SK-N-SH (cell line): ENCODE results near the gene EHD1. TPM values are rescaled to one million over a fixed set of nuclear protein-coding genes. Genes with fewer than 3 reads are reported as not detected.

ENCODE experiments used
- CTCF ChIA-PET: fragments of 300-600, 350-600 bp; formaldehyde crosslinking; extraction: SDS; loops from one replicate; lab custom pipeline; 2021; lab: Yijun Ruan, JAX
- POLR2A ChIA-PET: fragments of 350-600 bp; sonication (Branson Sonifier 250); formaldehyde crosslinking; extraction: SDS; loops from one replicate; lab custom pipeline; 2020; ENCODE audit warnings: antibody characterized with exemption, inconsistent platforms; lab: Yijun Ruan, JAX
- DNase-seq: peaks from one replicate; pipeline ENCODE4 v3.0.0; 2012
- H2AFZ ChIP-seq: fragments of 200-600 bp; sonication (generic); 2 replicates; pipeline ENCODE4 v1.8.1; 2016; ENCODE audit warnings: antibody characterized with exemption, mild to moderate bottlenecking, low read depth
- H3F3A ChIP-seq: fragments of 200-600 bp; sonication (generic); replicated peaks from 2 replicates; pipeline ENCODE3; 2016; ENCODE audit warnings: antibody characterized with exemption, mild to moderate bottlenecking; ENCODE audit not compliant: insufficient read depth
- H3K27ac ChIP-seq, 2 experiments: fragments of 200-500 bp in 1 of 2; fragments of 200-600 bp in 1 of 2; sonication (Bioruptor generic) in 1 of 2; sonication (generic), shearing (Covaris generic) in 1 of 2; 2 replicates each; pipeline versions ENCODE4 v1.5.1 to v1.6.1; 2014 to 2016; ENCODE audit warnings: low read depth in 2 of 2, inconsistent platforms in 1 of 2, low read length in 1 of 2, mild to moderate bottlenecking in 1 of 2, mixed read lengths in 1 of 2
- H3K27me3 ChIP-seq: fragments of 200-600 bp; sonication (generic), shearing (Covaris generic); 2 replicates; pipeline ENCODE4 v1.6.1; 2016; ENCODE audit warnings: mixed run types; ENCODE audit not compliant: insufficient read depth
- H3K36me3 ChIP-seq, 2 experiments: fragments of 200-500 bp in 1 of 2; fragments of 200-600 bp in 1 of 2; sonication (Bioruptor generic) in 1 of 2; sonication (generic) in 1 of 2; replicated peaks in 1 of 2; 2 replicates each; pipeline versions ENCODE3 to v1.5.1; 2014 to 2016; ENCODE audit warnings: low read length in 1 of 2, mild to moderate bottlenecking in 1 of 2; ENCODE audit not compliant: insufficient read depth in 2 of 2, control insufficient read depth in 1 of 2
- H3K4me1 ChIP-seq, 2 experiments: fragments of 200-500 bp in 1 of 2; fragments of 200-600 bp in 1 of 2; sonication (Bioruptor generic) in 1 of 2; sonication (generic), shearing (Covaris generic) in 1 of 2; 2 replicates each; pipeline versions ENCODE4 v1.5.1 to v1.6.1; 2014 to 2016; ENCODE audit warnings: low read depth in 1 of 2, low read length in 1 of 2, mixed run types in 1 of 2; ENCODE audit not compliant: insufficient read depth in 2 of 2, control insufficient read depth in 1 of 2
- H3K4me2 ChIP-seq: fragments of 200-600 bp; sonication (generic), shearing (Covaris generic); 2 replicates; pipeline ENCODE4 v1.6.1; 2017; ENCODE audit warnings: mixed run types
- H3K4me3 ChIP-seq, 2 experiments: fragments of 200-500 bp in 1 of 2; fragments of 200-600 bp in 1 of 2; sonication (Bioruptor generic) in 1 of 2; sonication (generic), shearing (Covaris generic) in 1 of 2; 2 replicates each; pipeline versions ENCODE4 v1.5.1 to v1.8.1; 2014 to 2016; ENCODE audit warnings: low read depth in 2 of 2, inconsistent platforms in 1 of 2, low read length in 1 of 2, mild to moderate bottlenecking in 1 of 2, mixed read lengths in 1 of 2, moderate library complexity in 1 of 2
- H3K79me2 ChIP-seq: fragments of 200-600 bp; sonication (generic); 2 replicates; pipeline ENCODE4 v1.8.1; 2017; ENCODE audit warnings: mild to moderate bottlenecking; ENCODE audit not compliant: insufficient read depth
- H3K9ac ChIP-seq: fragments of 200-600 bp; sonication (generic); 2 replicates; pipeline ENCODE4 v1.6.1; 2017; ENCODE audit warnings: mixed run types
- H3K9me2 ChIP-seq: fragments of 200-600 bp; sonication (generic); 2 replicates; pipeline ENCODE4 v1.6.1; 2017; ENCODE audit warnings: mixed run types
- H3K9me3 ChIP-seq: fragments of 200-600 bp; sonication (generic); 2 replicates; pipeline ENCODE4 v1.6.1; 2017; ENCODE audit warnings: mixed run types, mild to moderate bottlenecking, moderate library complexity
- H4K20me1 ChIP-seq: fragments of 200-600 bp; sonication (generic); 2 replicates; pipeline ENCODE4 v1.6.1; 2017; ENCODE audit warnings: mild to moderate bottlenecking, mixed run types; ENCODE audit not compliant: insufficient read depth
- CHD2 ChIP-seq: fragments of 150-350 bp; IDR thresholded peaks from 2 replicates; pipeline ENCODE4 v1.6.1; 2018; ENCODE audit warnings: low read length; ENCODE audit not compliant: partially characterized antibody
- GABPA ChIP-seq: IDR thresholded peaks from 2 replicates; pipeline ENCODE4 v1.4.0; 2012; ENCODE audit warnings: low read depth, mild to moderate bottlenecking
- GATA2 ChIP-seq: sonication (generic); formaldehyde crosslinking; IDR thresholded peaks from 2 replicates; pipeline ENCODE4 v1.5.0; 2020; ENCODE audit warnings: mild to moderate bottlenecking, missing genetic modification reagents
- JUND ChIP-seq: IDR thresholded peaks from 2 replicates; pipeline ENCODE4 v1.4.0; 2012
- MEF2A ChIP-seq: IDR thresholded peaks from 2 replicates; pipeline ENCODE4 v1.4.0; 2012; ENCODE audit warnings: low read depth, borderline replicate concordance
- RAD21 ChIP-seq: IDR thresholded peaks from 2 replicates; pipeline ENCODE4 v1.6.1; 2012; ENCODE audit warnings: mild to moderate bottlenecking, low read length
- RFX5 ChIP-seq: IDR thresholded peaks from 2 replicates; pipeline ENCODE4 v1.6.1; 2012; ENCODE audit warnings: mild to moderate bottlenecking, improper control_type of control experiment, low read length
- WGBS: methylation state at CpG from one replicate; pipeline ENCODE4 v1.1.6; 2017; ENCODE audit warnings: low lambda C conversion rate; 5-methylcytosine and 5-hydroxymethylcytosine counted together
- polyA plus RNA-seq, 3 experiments: library from polyadenylated mRNA; depleted of rRNA; stranded (reverse); fragments of >200 nt; gene quantifications; 2 replicates each; pipeline ENCODE4 v1.2.3, GENCODE V29; 2012
- TF ChIP-seq, protein P1 (sequence below): fragments of 200-600 bp; sonication (generic); IDR thresholded peaks from 2 replicates; pipeline ENCODE4 v1.6.1; 2017; ENCODE audit warnings: antibody characterized with exemption, mild to moderate bottlenecking, moderate library complexity
- TF ChIP-seq, protein P2 (sequence below): IDR thresholded peaks from 2 replicates; pipeline ENCODE4 v1.4.0; 2012; ENCODE audit warnings: low read depth, borderline replicate concordance
- TF ChIP-seq, protein P3 (sequence below): IDR thresholded peaks from 2 replicates; pipeline ENCODE4 v1.4.0; 2012; ENCODE audit warnings: low read depth, borderline replicate concordance
- TF ChIP-seq, protein P4 (sequence below): IDR thresholded peaks from 2 replicates; pipeline ENCODE4; 2012
- TF ChIP-seq, protein P5 (sequence below): fragments of 150-350 bp; IDR thresholded peaks from 2 replicates; pipeline ENCODE4 v1.6.1; 2017; ENCODE audit warnings: antibody characterized with exemption, low read length, low read depth, borderline replicate concordance

The EHD1 gene
- polyA plus RNA-seq, 1 of the 3 experiments (the other 2 are of a cell fraction) = 93.3 TPM

DNA sequence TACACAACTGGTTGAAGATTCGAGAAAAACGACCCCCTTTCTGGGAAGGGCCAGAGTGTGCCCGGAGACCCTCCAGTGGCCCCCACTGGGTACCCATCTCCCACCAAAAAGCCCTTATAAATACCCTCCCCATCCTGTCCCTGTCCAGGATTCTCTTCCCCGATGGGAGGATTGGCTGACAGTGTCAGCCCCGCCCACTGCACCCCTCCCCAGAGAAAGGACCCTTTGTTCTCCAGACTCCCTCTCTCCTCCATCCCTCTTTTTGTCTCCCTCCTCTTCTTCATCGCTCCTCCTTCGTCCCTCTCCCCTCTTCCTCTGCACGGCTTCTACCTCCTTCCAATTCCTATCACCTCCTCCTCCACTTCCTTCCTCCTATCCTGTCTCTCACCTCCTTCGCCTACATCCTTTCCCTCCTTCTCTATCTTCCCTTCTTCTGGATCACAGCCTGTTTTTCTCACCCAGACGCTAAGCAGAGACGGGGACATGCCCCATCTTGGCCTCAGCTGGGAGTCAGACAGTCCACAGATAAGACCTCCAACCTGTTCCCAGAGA, 54.8 kb downstream of the EHD1 start:
- CTCF ChIA-PET = interaction anchor here (1.0 to 2.4 kb wide), 2 partner anchors 20 to 190 kb away, joined by 5 to 11 read pairs; partner anchors contain the start of genes ARL2 and CDC42BPG

More for the DNA sequence above, 54.8 kb downstream of the EHD1 start:
- Histone ChIP-seq H3K36me3 (no peaks in the 10 kb centered on the region), H3K9me3 (no peaks in the 10 kb centered on the region), H3K27me3 (no peaks in the 10 kb centered on the region; the same call in 1 of the 2 replicates), H3K9ac (no peak overlapping the region), H3K9me2 (no peaks in the 10 kb centered on the region), H2AFZ (no peak overlapping the region), H3K4me2 (no peak overlapping the region), H3K4me3 (no peak overlapping the region), H4K20me1 (no peaks in the 10 kb centered on the region), H3K27ac (no peak overlapping the region), H3K79me2 (no peaks in the 10 kb centered on the region), H3K4me1 (no peaks in the 10 kb centered on the region), H3F3A (no peaks in the 10 kb centered on the region)
- WGBS = 60% methylated on average over 11 of the region's 11 CpGs
- no peak for DNase-seq
- TF ChIP-seq, protein P1, sequence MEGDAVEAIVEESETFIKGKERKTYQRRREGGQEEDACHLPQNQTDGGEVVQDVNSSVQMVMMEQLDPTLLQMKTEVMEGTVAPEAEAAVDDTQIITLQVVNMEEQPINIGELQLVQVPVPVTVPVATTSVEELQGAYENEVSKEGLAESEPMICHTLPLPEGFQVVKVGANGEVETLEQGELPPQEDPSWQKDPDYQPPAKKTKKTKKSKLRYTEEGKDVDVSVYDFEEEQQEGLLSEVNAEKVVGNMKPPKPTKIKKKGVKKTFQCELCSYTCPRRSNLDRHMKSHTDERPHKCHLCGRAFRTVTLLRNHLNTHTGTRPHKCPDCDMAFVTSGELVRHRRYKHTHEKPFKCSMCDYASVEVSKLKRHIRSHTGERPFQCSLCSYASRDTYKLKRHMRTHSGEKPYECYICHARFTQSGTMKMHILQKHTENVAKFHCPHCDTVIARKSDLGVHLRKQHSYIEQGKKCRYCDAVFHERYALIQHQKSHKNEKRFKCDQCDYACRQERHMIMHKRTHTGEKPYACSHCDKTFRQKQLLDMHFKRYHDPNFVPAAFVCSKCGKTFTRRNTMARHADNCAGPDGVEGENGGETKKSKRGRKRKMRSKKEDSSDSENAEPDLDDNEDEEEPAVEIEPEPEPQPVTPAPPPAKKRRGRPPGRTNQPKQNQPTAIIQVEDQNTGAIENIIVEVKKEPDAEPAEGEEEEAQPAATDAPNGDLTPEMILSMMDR = no peak
- TF ChIP-seq CHD2 (no peak), RFX5 (no peak), MEF2A (no peak), GATA2 (CRISPR knock-in tag) (no peak), GABPA (no peak), RAD21 (no peak), JUND (no peak)
- TF ChIP-seq, protein P2, sequence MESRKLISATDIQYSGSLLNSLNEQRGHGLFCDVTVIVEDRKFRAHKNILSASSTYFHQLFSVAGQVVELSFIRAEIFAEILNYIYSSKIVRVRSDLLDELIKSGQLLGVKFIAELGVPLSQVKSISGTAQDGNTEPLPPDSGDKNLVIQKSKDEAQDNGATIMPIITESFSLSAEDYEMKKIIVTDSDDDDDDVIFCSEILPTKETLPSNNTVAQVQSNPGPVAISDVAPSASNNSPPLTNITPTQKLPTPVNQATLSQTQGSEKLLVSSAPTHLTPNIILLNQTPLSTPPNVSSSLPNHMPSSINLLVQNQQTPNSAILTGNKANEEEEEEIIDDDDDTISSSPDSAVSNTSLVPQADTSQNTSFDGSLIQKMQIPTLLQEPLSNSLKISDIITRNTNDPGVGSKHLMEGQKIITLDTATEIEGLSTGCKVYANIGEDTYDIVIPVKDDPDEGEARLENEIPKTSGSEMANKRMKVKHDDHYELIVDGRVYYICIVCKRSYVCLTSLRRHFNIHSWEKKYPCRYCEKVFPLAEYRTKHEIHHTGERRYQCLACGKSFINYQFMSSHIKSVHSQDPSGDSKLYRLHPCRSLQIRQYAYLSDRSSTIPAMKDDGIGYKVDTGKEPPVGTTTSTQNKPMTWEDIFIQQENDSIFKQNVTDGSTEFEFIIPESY = no peak
- TF ChIP-seq, protein P3, sequence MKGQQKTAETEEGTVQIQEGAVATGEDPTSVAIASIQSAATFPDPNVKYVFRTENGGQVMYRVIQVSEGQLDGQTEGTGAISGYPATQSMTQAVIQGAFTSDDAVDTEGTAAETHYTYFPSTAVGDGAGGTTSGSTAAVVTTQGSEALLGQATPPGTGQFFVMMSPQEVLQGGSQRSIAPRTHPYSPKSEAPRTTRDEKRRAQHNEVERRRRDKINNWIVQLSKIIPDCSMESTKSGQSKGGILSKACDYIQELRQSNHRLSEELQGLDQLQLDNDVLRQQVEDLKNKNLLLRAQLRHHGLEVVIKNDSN = no peak
- TF ChIP-seq, protein P4, sequence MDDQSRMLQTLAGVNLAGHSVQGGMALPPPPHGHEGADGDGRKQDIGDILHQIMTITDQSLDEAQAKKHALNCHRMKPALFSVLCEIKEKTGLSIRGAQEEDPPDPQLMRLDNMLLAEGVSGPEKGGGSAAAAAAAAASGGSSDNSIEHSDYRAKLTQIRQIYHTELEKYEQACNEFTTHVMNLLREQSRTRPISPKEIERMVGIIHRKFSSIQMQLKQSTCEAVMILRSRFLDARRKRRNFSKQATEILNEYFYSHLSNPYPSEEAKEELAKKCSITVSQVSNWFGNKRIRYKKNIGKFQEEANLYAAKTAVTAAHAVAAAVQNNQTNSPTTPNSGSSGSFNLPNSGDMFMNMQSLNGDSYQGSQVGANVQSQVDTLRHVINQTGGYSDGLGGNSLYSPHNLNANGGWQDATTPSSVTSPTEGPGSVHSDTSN = no peak
- TF ChIP-seq, protein P5, sequence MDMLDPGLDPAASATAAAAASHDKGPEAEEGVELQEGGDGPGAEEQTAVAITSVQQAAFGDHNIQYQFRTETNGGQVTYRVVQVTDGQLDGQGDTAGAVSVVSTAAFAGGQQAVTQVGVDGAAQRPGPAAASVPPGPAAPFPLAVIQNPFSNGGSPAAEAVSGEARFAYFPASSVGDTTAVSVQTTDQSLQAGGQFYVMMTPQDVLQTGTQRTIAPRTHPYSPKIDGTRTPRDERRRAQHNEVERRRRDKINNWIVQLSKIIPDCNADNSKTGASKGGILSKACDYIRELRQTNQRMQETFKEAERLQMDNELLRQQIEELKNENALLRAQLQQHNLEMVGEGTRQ = no peak
- POLR2A ChIA-PET = no interaction called here
